HEK293T (cell line): Measurements from ENCODE around the gene SPSB4.

Experiments
- CTCF ChIA-PET: fragments of 350-600 bp; formaldehyde crosslinking; extraction: SDS; loops from one replicate; lab custom pipeline; 2021; ENCODE audit warnings: antibody characterized with exemption, inconsistent platforms; lab: Yijun Ruan, JAX
- POLR2A ChIA-PET: fragments of 350-600 bp; formaldehyde crosslinking; extraction: SDS; loops from one replicate; lab custom pipeline; 2020; ENCODE audit warnings: antibody characterized with exemption, inconsistent platforms; lab: Yijun Ruan, JAX
- DNase-seq: peaks from one replicate; pipeline ENCODE4 v3.0.0; 2012; ENCODE audit warnings: mixed read lengths; ENCODE audit errors: extremely low spot score
- ARNT ChIP-seq: fragments of 450-650 bp; IDR thresholded peaks from 2 replicates; pipeline ENCODE4 v1.6.1; 2017; ENCODE audit warnings: mild to moderate bottlenecking
- BHLHE40 ChIP-seq: fragments of 450-650 bp; IDR thresholded peaks from 2 replicates; pipeline ENCODE4 v1.6.1; 2016; ENCODE audit warnings: mild to moderate bottlenecking, moderate library complexity, borderline replicate concordance
- CTBP1 ChIP-seq: fragments of 450-650 bp; IDR thresholded peaks from 2 replicates; pipeline ENCODE4 v1.6.1; 2016; ENCODE audit warnings: borderline replicate concordance
- ELF4 ChIP-seq: fragments of 450-650 bp; IDR thresholded peaks from 2 replicates; pipeline ENCODE4 v1.6.1; 2017; ENCODE audit warnings: antibody characterized with exemption
- FOXA1 ChIP-seq: fragments of 450-650 bp; IDR thresholded peaks from 2 replicates; pipeline ENCODE4 v1.6.1; 2016; ENCODE audit warnings: mild to moderate bottlenecking
- FOXK2 ChIP-seq: fragments of 450-650 bp; IDR thresholded peaks from 2 replicates; pipeline ENCODE4 v1.6.1; 2016; ENCODE audit warnings: mild to moderate bottlenecking
- FOXM1 ChIP-seq: fragments of 450-650 bp; IDR thresholded peaks from 2 replicates; pipeline ENCODE4 v1.6.1; 2017; ENCODE audit warnings: mild to moderate bottlenecking, borderline replicate concordance
- HDGF ChIP-seq: fragments of 450-650 bp; IDR thresholded peaks from 2 replicates; pipeline ENCODE4 v1.6.1; 2017; ENCODE audit warnings: antibody characterized with exemption, borderline replicate concordance
- L3MBTL2 ChIP-seq: fragments of 450-650 bp; conservative IDR thresholded peaks from 2 replicates; pipeline ENCODE4 v1.6.1; 2016; ENCODE audit warnings: mild to moderate bottlenecking
- LEF1 ChIP-seq: fragments of 450-650 bp; IDR thresholded peaks from 2 replicates; pipeline ENCODE4 v1.6.1; 2017; ENCODE audit warnings: mild to moderate bottlenecking, borderline replicate concordance
- NFRKB ChIP-seq: fragments of 450-650 bp; IDR thresholded peaks from 2 replicates; pipeline ENCODE4 v1.6.1; 2016; ENCODE audit warnings: mild to moderate bottlenecking, moderate library complexity
- PKNOX1 ChIP-seq: fragments of 450-650 bp; IDR thresholded peaks from 2 replicates; pipeline ENCODE4 v1.6.1; 2016
- SP1 ChIP-seq: fragments of 450-650 bp; IDR thresholded peaks from 2 replicates; pipeline ENCODE4 v1.6.1; 2017
- SUZ12 ChIP-seq: fragments of 450-650 bp; IDR thresholded peaks from 2 replicates; pipeline ENCODE4 v1.6.1; 2016; ENCODE audit warnings: mild to moderate bottlenecking
- TARDBP ChIP-seq: fragments of 450-650 bp; IDR thresholded peaks from 2 replicates; pipeline ENCODE4 v1.6.1; 2016
- ZNF384 ChIP-seq: fragments of 450-650 bp; IDR thresholded peaks from 2 replicates; pipeline ENCODE4 v1.6.1; 2016

Gene SPSB4

DNA sequence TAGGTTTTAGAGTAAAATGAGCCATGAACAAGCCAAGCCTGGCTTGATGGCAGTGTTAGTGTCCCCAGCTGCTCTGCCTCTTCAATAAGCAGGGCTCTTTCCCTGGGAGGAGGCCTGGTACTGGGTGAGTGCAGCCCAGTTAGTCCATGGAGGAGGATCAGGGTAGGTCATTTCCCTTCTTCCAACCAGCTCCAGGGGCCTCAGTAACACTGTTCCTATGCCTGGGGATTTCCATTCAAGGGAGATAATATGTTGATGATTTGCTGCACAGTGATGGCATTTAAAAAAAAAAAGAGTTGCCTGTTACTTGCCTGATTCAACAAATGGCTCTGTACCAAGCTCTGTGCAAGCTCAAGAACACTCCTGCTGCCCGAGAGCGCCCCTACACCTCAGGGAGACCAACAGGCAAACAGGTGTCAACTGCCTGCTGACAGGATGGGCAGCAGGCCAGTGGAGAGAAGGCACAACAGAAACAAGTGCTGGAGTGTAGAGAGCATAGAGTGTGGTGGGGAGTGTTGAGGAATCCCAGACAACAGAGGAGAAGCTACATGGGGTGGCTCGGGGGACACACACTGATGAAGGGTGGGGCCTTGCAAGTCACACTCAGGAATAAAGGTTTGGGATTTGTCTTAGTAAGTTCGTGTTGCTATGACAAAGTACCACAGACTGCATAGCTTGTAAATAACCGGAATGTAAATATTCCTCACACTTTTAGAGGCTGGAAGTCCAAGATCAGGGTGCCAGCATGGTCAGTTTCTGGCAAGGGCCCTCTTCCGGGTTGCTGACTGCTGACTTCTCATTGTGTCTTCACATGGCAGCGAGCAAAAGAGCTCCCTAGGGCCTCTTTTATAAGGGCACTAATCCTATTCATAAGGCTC, 101.9 kb downstream of the SPSB4 start:
- no peak for TF ChIP-seq FOXK2
- TF ChIP-seq FOXA1 = no peak
- TF ChIP-seq ZNF384 = no peak
- no peak for TF ChIP-seq CTBP1
- no peak for TF ChIP-seq SP1
- no peak for TF ChIP-seq SUZ12
- no peak for TF ChIP-seq HDGF
- no peak for TF ChIP-seq ELF4
- TF ChIP-seq LEF1 = no peak
- TF ChIP-seq L3MBTL2 = no peak
- TF ChIP-seq ARNT = no peak
- no peak for TF ChIP-seq FOXM1
- no peak for TF ChIP-seq TARDBP
- no peak for DNase-seq
- ChIA-PET POLR2A (no interaction called here), CTCF (interaction anchor here (0.7 kb wide), 1 partner anchor 75 kb away, joined by 3 read pairs; no protein-coding TSS in a partner anchor)

DNA sequence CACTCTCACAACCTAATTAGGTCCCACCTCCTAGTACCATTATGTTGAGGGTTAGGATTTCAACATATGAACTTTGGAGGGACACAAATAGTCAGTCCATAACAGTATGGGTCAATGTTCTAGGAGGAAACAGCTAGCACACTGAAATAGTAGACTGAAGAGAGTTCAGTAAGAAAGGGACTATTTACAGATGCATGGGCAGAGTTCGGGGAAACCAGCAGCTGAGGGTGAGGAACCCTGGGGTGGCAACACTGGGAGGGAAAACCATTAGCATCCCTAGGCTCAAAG, 102.5 kb downstream of the SPSB4 start:
- DNase-seq = no peak
- ChIA-PET POLR2A (no interaction called here), CTCF (interaction anchor here (0.8 kb wide), 1 partner anchor 38 kb away, joined by 3 read pairs; no protein-coding TSS in a partner anchor)

DNA sequence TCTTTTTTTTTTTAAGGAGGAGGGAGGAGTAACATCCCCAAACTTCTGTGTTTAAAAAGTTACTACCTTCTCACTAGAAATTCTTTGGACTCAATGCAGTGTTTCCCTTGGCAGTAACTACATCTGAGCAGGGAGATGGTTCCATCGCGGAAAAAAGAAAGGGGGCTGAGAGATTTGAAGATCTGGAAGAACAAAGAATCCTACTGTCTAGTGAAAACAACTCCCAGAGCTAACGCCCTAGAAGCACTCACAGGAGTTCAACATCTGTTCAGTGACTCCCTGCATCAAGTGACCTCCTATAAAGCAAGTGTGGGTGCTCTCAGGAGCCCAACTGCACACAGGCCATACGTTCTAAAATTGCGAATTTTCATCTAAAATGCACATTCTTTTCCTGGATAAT, 113.7 kb downstream of the SPSB4 start:
- CTCF ChIA-PET = no interaction called here
- POLR2A ChIA-PET = no interaction called here
- TF ChIP-seq ZNF384 = no peak
- TF ChIP-seq BHLHE40 = no peak
- no peak for TF ChIP-seq SP1
- no peak for TF ChIP-seq ARNT
- no peak for TF ChIP-seq FOXK2
- no peak for TF ChIP-seq FOXA1
- no peak for TF ChIP-seq L3MBTL2
- TF ChIP-seq CTBP1 = no peak
- no peak for TF ChIP-seq PKNOX1
- TF ChIP-seq NFRKB = no peak
- DNase-seq = no peak

More for the DNA sequence above, 102.5 kb downstream of the SPSB4 start:
- no peak for TF ChIP-seq L3MBTL2
- no peak for TF ChIP-seq LEF1
- no peak for TF ChIP-seq ELF4
- TF ChIP-seq FOXM1 = no peak
- TF ChIP-seq TARDBP = no peak
- no peak for TF ChIP-seq FOXA1
- no peak for TF ChIP-seq HDGF
- no peak for TF ChIP-seq ARNT
- TF ChIP-seq PKNOX1 = no peak
- TF ChIP-seq FOXK2 = no peak
- no peak for TF ChIP-seq SUZ12
- TF ChIP-seq BHLHE40 = no peak

DNA sequence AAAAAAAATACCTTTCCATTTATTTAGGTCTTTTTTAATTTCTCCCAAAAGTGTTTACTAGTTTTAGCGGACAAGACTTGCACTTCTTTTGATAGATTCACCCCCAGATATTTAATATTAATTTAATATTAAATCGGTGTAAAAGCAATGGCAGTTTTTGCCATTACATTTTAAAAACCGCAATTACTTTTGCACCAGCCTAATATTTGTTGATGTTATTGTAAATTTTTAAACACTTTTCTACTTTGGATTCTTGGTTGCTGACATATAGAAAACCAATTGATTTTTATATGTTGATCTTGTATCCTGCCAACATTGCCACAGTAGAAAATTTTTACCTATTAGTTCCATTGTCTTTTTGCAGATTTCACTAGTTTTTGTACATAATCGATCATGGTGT, 116.5 kb downstream of the SPSB4 start:
- TF ChIP-seq ELF4 (peak; percentile 54; the same call in 1 of the 2 replicates), FOXA1 (no peak)
- no peak for DNase-seq
- CTCF ChIA-PET = interaction anchor here (1.7 kb wide), 1 partner anchor 52 kb away, joined by 3 read pairs; no protein-coding TSS in a partner anchor
- POLR2A ChIA-PET = no interaction called here

DNA sequence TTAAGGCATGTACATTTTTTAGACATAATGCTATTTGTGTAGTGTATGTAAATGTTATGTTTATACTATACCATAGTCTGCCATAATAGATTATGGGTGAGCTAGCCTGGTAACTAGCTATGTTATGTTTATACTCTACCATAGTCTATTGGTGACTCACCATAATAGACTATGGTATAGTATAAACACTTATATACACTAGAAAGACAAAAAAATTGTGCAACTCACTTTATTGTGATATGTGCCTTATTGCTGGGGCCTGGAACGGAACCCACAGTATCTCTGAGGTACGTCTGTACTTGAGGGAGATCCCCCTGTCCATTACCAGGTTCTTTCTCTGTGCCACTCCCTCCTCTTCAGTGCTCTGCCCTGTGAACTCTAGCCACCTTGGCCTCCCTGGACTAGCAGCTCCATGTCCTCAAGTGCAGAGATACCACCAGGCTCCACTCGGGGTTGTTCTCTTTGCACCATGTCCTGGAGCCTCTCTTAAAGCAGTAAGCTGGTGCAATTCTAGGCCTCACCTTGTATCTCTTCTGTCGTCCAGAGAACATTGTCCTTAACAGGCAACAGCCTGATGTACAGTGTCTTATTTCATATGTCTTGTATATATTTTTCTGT, 119.6 kb downstream of the SPSB4 start:
- POLR2A ChIA-PET = no interaction called here
- CTCF ChIA-PET = interaction anchor here (0.6 to 0.7 kb wide), 2 partner anchors 139 to 141 kb away, joined by 4 to 6 read pairs; no protein-coding TSS in a partner anchor
- DNase-seq = no peak
- TF ChIP-seq NFRKB (no peak), L3MBTL2 (no peak), LEF1 (no peak), ARNT (no peak), FOXA1 (no peak), BHLHE40 (no peak), TARDBP (no peak), FOXK2 (no peak), CTBP1 (no peak), SP1 (no peak), SUZ12 (no peak), ZNF384 (no peak), FOXM1 (no peak), PKNOX1 (no peak), HDGF (no peak), ELF4 (no peak)

DNA sequence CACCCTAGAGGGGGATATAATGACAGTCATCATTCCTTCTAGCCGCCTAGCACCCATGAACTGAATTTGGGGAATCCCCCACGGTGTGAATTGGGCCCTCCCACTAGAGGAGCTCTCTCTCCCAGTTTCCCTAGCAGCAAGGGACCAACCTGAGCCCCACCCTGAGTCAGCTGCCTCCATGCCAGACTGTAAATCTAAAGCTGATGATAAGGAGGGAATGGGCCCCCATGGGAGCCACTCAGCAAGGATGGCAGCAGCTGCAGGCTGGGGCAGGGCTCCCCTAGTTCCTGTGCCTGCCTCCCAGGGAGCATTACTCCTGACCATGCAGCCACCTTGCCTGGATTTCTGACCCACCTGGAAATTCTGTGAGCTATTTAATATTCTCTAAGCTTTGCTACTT, 123.5 kb downstream of the SPSB4 start:
- CTCF ChIA-PET = interaction anchor here (0.7 kb wide), 1 partner anchor 161 kb away, joined by 4 read pairs; no protein-coding TSS in a partner anchor
- TF ChIP-seq PKNOX1 (no peak), SP1 (no peak), HDGF (no peak), BHLHE40 (no peak), ARNT (no peak), NFRKB (no peak), L3MBTL2 (no peak), LEF1 (no peak), FOXA1 (no peak), TARDBP (no peak), FOXM1 (no peak), CTBP1 (no peak), FOXK2 (no peak), ZNF384 (no peak)
- POLR2A ChIA-PET = no interaction called here
- no peak for DNase-seq
